HepG2 (cell line): ENCODE results near the gene CHN2. TPM values are rescaled to one million over a fixed set of nuclear protein-coding genes. Genes with fewer than 3 reads are reported as not detected.

Experiments used
- CEBPG ChIP-seq: IDR thresholded peaks from 2 replicates; pipeline ENCODE4 v1.6.1; 2016
- ELF3 ChIP-seq: IDR thresholded peaks from 2 replicates; pipeline ENCODE4 v1.6.1; 2016; ENCODE audit warnings: missing genetic modification reagents, missing compliant biosample characterization
- NCOA1 ChIP-seq: sonication (generic); formaldehyde crosslinking; IDR thresholded peaks from 2 replicates; pipeline ENCODE4 v1.9.0; 2021; ENCODE audit warnings: missing genetic modification reagents
- NFIC ChIP-seq: IDR thresholded peaks from 2 replicates; pipeline ENCODE4 v1.6.1; 2012; ENCODE audit warnings: mild to moderate bottlenecking, low read length, inconsistent platforms
- NR1H2 ChIP-seq: sonication (generic); formaldehyde crosslinking; IDR thresholded peaks from 2 replicates; pipeline ENCODE4 v1.8.1; 2022; ENCODE audit warnings: low read depth, missing genetic modification reagents, borderline replicate concordance
- PHF20 ChIP-seq: sonication (generic); formaldehyde crosslinking; IDR thresholded peaks from 2 replicates; pipeline ENCODE4 v1.5.0; 2020; ENCODE audit warnings: mild to moderate bottlenecking, missing genetic modification reagents
- PHF21A ChIP-seq: sonication (generic); formaldehyde crosslinking; IDR thresholded peaks from 2 replicates; pipeline ENCODE4 v1.5.0; 2020; ENCODE audit warnings: mild to moderate bottlenecking, missing genetic modification reagents
- REPIN1 ChIP-seq: sonication (generic); formaldehyde crosslinking; IDR thresholded peaks from 2 replicates; pipeline ENCODE4 v1.8.0; 2022; ENCODE audit warnings: missing genetic modification reagents, low read depth, mild to moderate bottlenecking, borderline replicate concordance
- SALL2 ChIP-seq: sonication (generic); formaldehyde crosslinking; IDR thresholded peaks from 2 replicates; pipeline ENCODE4 v1.8.1; 2023; ENCODE audit warnings: mild to moderate bottlenecking, missing genetic modification reagents, inconsistent platforms
- SCMH1 ChIP-seq: sonication (generic); formaldehyde crosslinking; IDR thresholded peaks from 2 replicates; pipeline ENCODE4 v1.9.0; 2021; ENCODE audit warnings: missing genetic modification reagents, mild to moderate bottlenecking, borderline replicate concordance
- TBX2 ChIP-seq: sonication (generic); formaldehyde crosslinking; IDR thresholded peaks from 2 replicates; pipeline ENCODE4 v1.5.0; 2020; ENCODE audit warnings: missing genetic modification reagents, mild to moderate bottlenecking, borderline replicate concordance
- TRIM24 ChIP-seq: sonication (generic); formaldehyde crosslinking; IDR thresholded peaks from 2 replicates; pipeline ENCODE4 v1.8.0; 2022; ENCODE audit warnings: mild to moderate bottlenecking, missing genetic modification reagents
- ZNF615 ChIP-seq: sonication (generic); formaldehyde crosslinking; IDR thresholded peaks from 2 replicates; pipeline ENCODE4 v1.5.0; 2020; ENCODE audit warnings: mild to moderate bottlenecking, missing genetic modification reagents, borderline replicate concordance
- ZNF883 ChIP-seq: sonication (generic); formaldehyde crosslinking; IDR thresholded peaks from 2 replicates; pipeline ENCODE4 v1.5.1; 2020; ENCODE audit warnings: mild to moderate bottlenecking, missing genetic modification reagents; ENCODE audit errors: not compliant biosample characterization
- polyA plus RNA-seq, 8 experiments: library from polyadenylated mRNA; depleted of rRNA in 3 of 8; stranded (reverse) in 7 of 8; unstranded in 1 of 8; fragments of >200 nt; fragmentation: Illumina TruSeq in 4 of 8; extraction: Trizol in 4 of 8; gene quantifications; 2 replicates each; pipeline versions ENCODE4 v1.2.1 to v1.2.3, GENCODE V29; 2011 to 2016; ENCODE audit warnings: low read depth in 4 of 8, missing spikeins in 1 of 8, mixed read lengths in 1 of 8; ENCODE audit not compliant: insufficient read depth in 1 of 8
- total RNA-seq, 5 experiments: library from RNA; depleted of rRNA; stranded (reverse); fragments of >200 nt; fragmentation: Illumina TruSeq; extraction: Trizol; gene quantifications; 2 replicates each; pipeline ENCODE4 v1.2.3, GENCODE V29; 2016; ENCODE audit warnings: low read depth in 1 of 5
- TF ChIP-seq, protein P1 (sequence below): sonication (generic); formaldehyde crosslinking; IDR thresholded peaks from 2 replicates; pipeline ENCODE4 v1.5.0; 2020; ENCODE audit warnings: mild to moderate bottlenecking, missing genetic modification reagents, borderline replicate concordance
- TF ChIP-seq, protein P2 (sequence below): sonication (generic); formaldehyde crosslinking; IDR thresholded peaks from 2 replicates; pipeline ENCODE4 v1.5.0; 2020; ENCODE audit warnings: mild to moderate bottlenecking, missing genetic modification reagents
- TF ChIP-seq, protein P3 (sequence below): sonication (generic); formaldehyde crosslinking; IDR thresholded peaks from 2 replicates; pipeline ENCODE4 v1.4.0; 2020; ENCODE audit warnings: missing genetic modification reagents
- TF ChIP-seq, protein P4 (sequence below): sonication (generic); formaldehyde crosslinking; conservative IDR thresholded peaks from 2 replicates; pipeline ENCODE4 v1.8.1; 2023; ENCODE audit warnings: missing genetic modification reagents

Gene CHN2
- total and polyA plus RNA-seq, 2 of the 13 experiments (the other 11 are each of a cell fraction or from before 2014, with no cell fraction given): 23.5 to 30.5 TPM

DNA sequence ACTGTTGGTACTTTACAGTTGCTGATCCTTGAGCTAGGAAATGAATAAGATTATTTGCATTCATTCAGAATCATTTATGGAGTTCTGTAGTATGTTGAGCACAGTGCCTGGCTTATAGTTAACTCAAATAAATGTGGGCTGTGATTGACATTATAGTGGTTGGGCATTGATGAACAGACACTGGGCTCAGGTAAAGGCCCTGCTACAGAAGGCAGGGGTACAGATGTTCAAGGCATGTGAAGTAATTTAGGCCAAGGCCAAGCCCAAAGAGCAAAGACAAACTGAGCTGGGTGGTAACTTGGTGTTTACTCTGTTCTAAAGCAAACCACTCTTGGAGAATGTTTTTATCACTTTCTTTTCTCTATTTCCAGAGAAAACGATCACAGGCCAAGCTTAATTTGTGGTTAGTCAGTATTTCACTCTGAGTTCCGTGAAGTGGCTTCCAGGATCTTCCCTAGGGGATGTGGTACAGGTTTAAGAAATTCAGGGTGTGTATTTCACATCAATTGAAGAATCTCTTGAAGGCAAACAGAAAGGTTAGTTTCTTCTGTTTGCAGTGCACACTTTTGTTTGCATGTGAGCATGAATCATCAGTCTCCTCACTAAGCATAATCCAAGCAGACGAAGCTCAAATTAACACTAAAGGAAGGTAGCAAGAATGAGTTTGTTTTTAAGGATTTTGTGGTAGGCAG lies 255.1 kb downstream of the CHN2 start (continued):
- TF ChIP-seq, protein P1, sequence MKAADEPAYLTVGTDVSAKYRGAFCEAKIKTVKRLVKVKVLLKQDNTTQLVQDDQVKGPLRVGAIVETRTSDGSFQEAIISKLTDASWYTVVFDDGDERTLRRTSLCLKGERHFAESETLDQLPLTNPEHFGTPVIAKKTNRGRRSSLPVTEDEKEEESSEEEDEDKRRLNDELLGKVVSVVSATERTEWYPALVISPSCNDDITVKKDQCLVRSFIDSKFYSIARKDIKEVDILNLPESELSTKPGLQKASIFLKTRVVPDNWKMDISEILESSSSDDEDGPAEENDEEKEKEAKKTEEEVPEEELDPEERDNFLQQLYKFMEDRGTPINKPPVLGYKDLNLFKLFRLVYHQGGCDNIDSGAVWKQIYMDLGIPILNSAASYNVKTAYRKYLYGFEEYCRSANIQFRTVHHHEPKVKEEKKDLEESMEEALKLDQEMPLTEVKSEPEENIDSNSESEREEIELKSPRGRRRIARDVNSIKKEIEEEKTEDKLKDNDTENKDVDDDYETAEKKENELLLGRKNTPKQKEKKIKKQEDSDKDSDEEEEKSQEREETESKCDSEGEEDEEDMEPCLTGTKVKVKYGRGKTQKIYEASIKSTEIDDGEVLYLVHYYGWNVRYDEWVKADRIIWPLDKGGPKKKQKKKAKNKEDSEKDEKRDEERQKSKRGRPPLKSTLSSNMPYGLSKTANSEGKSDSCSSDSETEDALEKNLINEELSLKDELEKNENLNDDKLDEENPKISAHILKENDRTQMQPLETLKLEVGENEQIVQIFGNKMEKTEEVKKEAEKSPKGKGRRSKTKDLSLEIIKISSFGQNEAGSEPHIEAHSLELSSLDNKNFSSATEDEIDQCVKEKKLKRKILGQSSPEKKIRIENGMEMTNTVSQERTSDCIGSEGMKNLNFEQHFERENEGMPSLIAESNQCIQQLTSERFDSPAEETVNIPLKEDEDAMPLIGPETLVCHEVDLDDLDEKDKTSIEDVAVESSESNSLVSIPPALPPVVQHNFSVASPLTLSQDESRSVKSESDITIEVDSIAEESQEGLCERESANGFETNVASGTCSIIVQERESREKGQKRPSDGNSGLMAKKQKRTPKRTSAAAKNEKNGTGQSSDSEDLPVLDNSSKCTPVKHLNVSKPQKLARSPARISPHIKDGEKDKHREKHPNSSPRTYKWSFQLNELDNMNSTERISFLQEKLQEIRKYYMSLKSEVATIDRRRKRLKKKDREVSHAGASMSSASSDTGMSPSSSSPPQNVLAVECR (CRISPR knock-in tag): no peak; the same call in 1 of the 2 replicates
- TF ChIP-seq REPIN1: peak; percentile 34; the same call in 1 of the 2 replicates
- TF ChIP-seq TRIM24 (CRISPR knock-in tag): no peak
- TF ChIP-seq ZNF615 (CRISPR knock-in tag): no peak
- TF ChIP-seq SALL2 (CRISPR knock-in tag): no peak
- TF ChIP-seq, protein P2, sequence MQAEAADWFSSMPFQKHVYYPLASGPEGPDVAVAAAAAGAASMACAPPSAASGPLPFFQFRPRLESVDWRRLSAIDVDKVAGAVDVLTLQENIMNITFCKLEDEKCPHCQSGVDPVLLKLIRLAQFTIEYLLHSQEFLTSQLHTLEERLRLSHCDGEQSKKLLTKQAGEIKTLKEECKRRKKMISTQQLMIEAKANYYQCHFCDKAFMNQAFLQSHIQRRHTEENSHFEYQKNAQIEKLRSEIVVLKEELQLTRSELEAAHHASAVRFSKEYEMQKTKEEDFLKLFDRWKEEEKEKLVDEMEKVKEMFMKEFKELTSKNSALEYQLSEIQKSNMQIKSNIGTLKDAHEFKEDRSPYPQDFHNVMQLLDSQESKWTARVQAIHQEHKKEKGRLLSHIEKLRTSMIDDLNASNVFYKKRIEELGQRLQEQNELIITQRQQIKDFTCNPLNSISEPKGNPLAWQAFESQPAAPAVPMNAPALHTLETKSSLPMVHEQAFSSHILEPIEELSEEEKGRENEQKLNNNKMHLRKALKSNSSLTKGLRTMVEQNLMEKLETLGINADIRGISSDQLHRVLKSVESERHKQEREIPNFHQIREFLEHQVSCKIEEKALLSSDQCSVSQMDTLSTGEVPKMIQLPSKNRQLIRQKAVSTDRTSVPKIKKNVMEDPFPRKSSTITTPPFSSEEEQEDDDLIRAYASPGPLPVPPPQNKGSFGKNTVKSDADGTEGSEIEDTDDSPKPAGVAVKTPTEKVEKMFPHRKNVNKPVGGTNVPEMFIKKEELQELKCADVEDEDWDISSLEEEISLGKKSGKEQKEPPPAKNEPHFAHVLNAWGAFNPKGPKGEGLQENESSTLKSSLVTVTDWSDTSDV: no peak
- TF ChIP-seq, protein P3, sequence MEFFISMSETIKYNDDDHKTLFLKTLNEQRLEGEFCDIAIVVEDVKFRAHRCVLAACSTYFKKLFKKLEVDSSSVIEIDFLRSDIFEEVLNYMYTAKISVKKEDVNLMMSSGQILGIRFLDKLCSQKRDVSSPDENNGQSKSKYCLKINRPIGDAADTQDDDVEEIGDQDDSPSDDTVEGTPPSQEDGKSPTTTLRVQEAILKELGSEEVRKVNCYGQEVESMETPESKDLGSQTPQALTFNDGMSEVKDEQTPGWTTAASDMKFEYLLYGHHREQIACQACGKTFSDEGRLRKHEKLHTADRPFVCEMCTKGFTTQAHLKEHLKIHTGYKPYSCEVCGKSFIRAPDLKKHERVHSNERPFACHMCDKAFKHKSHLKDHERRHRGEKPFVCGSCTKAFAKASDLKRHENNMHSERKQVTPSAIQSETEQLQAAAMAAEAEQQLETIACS (CRISPR knock-in tag): no peak
- TF ChIP-seq ELF3 (CRISPR knock-in tag): 0 out of 2 replicates have a peak, but pooled peaks have one; percentile 33
- peak; percentile 20; the same call in 1 of the 2 replicates for TF ChIP-seq NFIC
- TF ChIP-seq ZNF883 (CRISPR knock-in tag): no peak
- TF ChIP-seq NCOA1 (CRISPR knock-in tag): no peak
- peak; percentile 38; the same call in 1 of the 2 replicates for TF ChIP-seq CEBPG (CRISPR knock-in tag)
- no peak for TF ChIP-seq NR1H2
- TF ChIP-seq SCMH1 (CRISPR knock-in tag): no peak
- TF ChIP-seq PHF20 (CRISPR knock-in tag): no peak
- TF ChIP-seq TBX2: peak; percentile 58; the same call in 1 of the 2 replicates
- TF ChIP-seq PHF21A (CRISPR knock-in tag): no peak
- TF ChIP-seq, protein P4, sequence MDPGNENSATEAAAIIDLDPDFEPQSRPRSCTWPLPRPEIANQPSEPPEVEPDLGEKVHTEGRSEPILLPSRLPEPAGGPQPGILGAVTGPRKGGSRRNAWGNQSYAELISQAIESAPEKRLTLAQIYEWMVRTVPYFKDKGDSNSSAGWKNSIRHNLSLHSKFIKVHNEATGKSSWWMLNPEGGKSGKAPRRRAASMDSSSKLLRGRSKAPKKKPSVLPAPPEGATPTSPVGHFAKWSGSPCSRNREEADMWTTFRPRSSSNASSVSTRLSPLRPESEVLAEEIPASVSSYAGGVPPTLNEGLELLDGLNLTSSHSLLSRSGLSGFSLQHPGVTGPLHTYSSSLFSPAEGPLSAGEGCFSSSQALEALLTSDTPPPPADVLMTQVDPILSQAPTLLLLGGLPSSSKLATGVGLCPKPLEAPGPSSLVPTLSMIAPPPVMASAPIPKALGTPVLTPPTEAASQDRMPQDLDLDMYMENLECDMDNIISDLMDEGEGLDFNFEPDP (CRISPR knock-in tag): no peak
